Mesodermal cell (in vitro differentiated cells): ENCODE results near the gene ZNF223.

Experiments
- H3K27ac ChIP-seq: 2 replicates; pipeline ENCODE4 v1.7.0; 2013; ENCODE audit warnings: mild to moderate bottlenecking, low read depth, low read length, moderate library complexity; ENCODE audit not compliant: severe bottlenecking
- H3K36me3 ChIP-seq: 2 replicates; pipeline ENCODE4 v1.7.1; 2013; ENCODE audit warnings: mild to moderate bottlenecking, low read length, moderate library complexity; ENCODE audit not compliant: control insufficient read depth, insufficient read depth
- H3K4me1 ChIP-seq: one replicate; pipeline ENCODE4 v1.7.1; 2013; ENCODE audit warnings: mild to moderate bottlenecking, low read length; ENCODE audit not compliant: insufficient read depth, control insufficient read depth, poor library complexity, severe bottlenecking
- H3K4me3 ChIP-seq: 2 replicates; pipeline ENCODE4 v1.7.0; 2013; ENCODE audit warnings: low read length, control low read depth, mild to moderate bottlenecking; ENCODE audit not compliant: insufficient read depth, poor library complexity, severe bottlenecking; ENCODE audit errors: extremely low read depth
- H3K9me3 ChIP-seq: 2 replicates; pipeline ENCODE4 v1.7.1; 2013; ENCODE audit warnings: mild to moderate bottlenecking, low read length, moderate library complexity; ENCODE audit not compliant: control insufficient read depth
- WGBS, 2 experiments: methylation state at CpG; one replicate each; pipeline ENCODE4 v1.1.5; 2013; ENCODE audit warnings: missing lambda C conversion rate in 2 of 2; ENCODE audit not compliant: insufficient coverage in 2 of 2; 5-methylcytosine and 5-hydroxymethylcytosine counted together

Gene ZNF223

GRCh38 chr19:44113138-44113783 lies 61.4 kb downstream of the ZNF223 start, which contains the start of gene ZNF225:
ZNF225 (plus strand) TSS chr19:44113399; CDS start chr19:44115828, 2,429 bp downstream.
- H3K4me1 ChIP-seq, result no peaks in the 10 kb centered on the region
- peak within 1 kb of the TSS; percentile 81 for H3K27ac ChIP-seq
- peaks cover 5% of the 10 kb centered on the region for H3K9me3 ChIP-seq
- peak within 1 kb of the TSS; percentile 96 for H3K4me3 ChIP-seq
- 0 to 1% methylated on average over 39 to 44 of the region's 44 CpGs for WGBS, 2 experiments
- H3K36me3 ChIP-seq, result peaks cover 23% of the 10 kb centered on the region

- WGBS, 2 experiments, result 10 to 11% methylated on average over 12 to 13 of the region's 18 CpGs
- Histone ChIP-seq H3K4me1 (no peaks in the 10 kb centered on the region), H3K27ac (peak overlapping the region; percentile 63), H3K4me3 (peak overlapping the region; percentile 96), H3K36me3 (peaks cover 23% of the 10 kb centered on the region), H3K9me3 (peaks cover 4% of the 10 kb centered on the region)
Observed at GRCh38 chr19:44113784-44114390, 62.1 kb downstream of the ZNF223 start.
